Stimulated activated CD8-positive, alpha-beta memory T cell treated with anti-CD3 and anti-CD28 coated beads, Interleukin-7, amount 100 ng/mL, for 24 hours (primary cell): Measurements from ENCODE around the gene RAB41.
"Not testable (repeated sequence)": the region's sequence is repeated elsewhere in the genome, so short reads cannot be mapped to it uniquely, and the experiment has no call there.

Experiments
- DNase-seq: peaks from one replicate; pipeline ENCODE4 v3.0.0-alpha.2; 2020; ENCODE audit warnings: low read depth

Gene RAB41

GRCh38 chrX:70289793-70290770 is 8.1 kb downstream of the RAB41 start, which contains the start of the genes KIF4A and PDZD11:
TSS of gene KIF4A (plus strand) at chrX:70290104. CDS start at chrX:70290459, 355 bp downstream.
TSS of gene PDZD11 (minus strand) at chrX:70289927. CDS start at chrX:70289341, 586 bp downstream.
- DNase-seq, result peak; percentile 51

- DNase-seq, result no peak
These were observed 10.8 kb downstream of the RAB41 start for GRCh38 chrX:70292788-70293187.

GRCh38 chrX:70293621-70294020 is 11.6 kb downstream of the RAB41 start:
- no peak for DNase-seq

- DNase-seq, result no peak
These were observed 19.7 kb downstream of the RAB41 start for GRCh38 chrX:70301716-70302115.

GRCh38 chrX:70313503-70313902 is 31.5 kb downstream of the RAB41 start:
- DNase-seq, result no peak

- DNase-seq, result no peak
These were observed 40.8 kb downstream of the RAB41 start for GRCh38 chrX:70322784-70323183.

GRCh38 chrX:70323628-70324027 is 41.7 kb downstream of the RAB41 start:
- DNase-seq, result not testable (repeated sequence)

- no peak for DNase-seq
These were observed 42.4 kb downstream of the RAB41 start for GRCh38 chrX:70324326-70324725.

GRCh38 chrX:70331161-70331560 is 49.2 kb downstream of the RAB41 start:
- no peak for DNase-seq

- no peak for DNase-seq
These were observed 50.6 kb downstream of the RAB41 start for GRCh38 chrX:70332600-70332999.
